CD4-positive, CD25-positive, alpha-beta regulatory T cell (primary cell): ENCODE results near the gene CSNK1G1. TPM values are rescaled to one million over a fixed set of nuclear protein-coding genes. Genes with fewer than 3 reads are reported as not detected.

Source experiments
- ATAC-seq, 2 donors: fragments of 150-1000 bp; cut with Tn5 transposase; one replicate each; pipeline ENCODE4 v1.10.0; 2021; ENCODE audit warnings: low read depth in 2 of 2, moderate number of reproducible peaks in 2 of 2, moderate library complexity in 1 of 2
- DNase-seq, 3 donors: peaks; one replicate each; pipeline versions ENCODE4 v3.0.0 to v3.0.0-alpha.2; 2012 to 2022; ENCODE audit warnings: mixed read lengths in 1 of 3
- H3K27ac ChIP-seq: one replicate; pipeline ENCODE4 v1.7.0; 2013; ENCODE audit warnings: mild to moderate bottlenecking, low read length; ENCODE audit not compliant: insufficient read depth, poor library complexity, severe bottlenecking
- H3K27me3 ChIP-seq: one replicate; pipeline ENCODE4 v1.7.0; 2013; ENCODE audit warnings: low read length; ENCODE audit not compliant: control insufficient read depth, insufficient read depth
- H3K36me3 ChIP-seq: one replicate; pipeline ENCODE4 v1.7.0; 2013; ENCODE audit warnings: mild to moderate bottlenecking, low read length, moderate library complexity; ENCODE audit not compliant: control insufficient read depth, insufficient read depth
- H3K4me1 ChIP-seq: 2 replicates; pipeline ENCODE4 v1.7.0; 2013; ENCODE audit warnings: mild to moderate bottlenecking, low read length; ENCODE audit not compliant: insufficient read depth, control insufficient read depth, poor library complexity, severe bottlenecking
- H3K4me3 ChIP-seq: one replicate; pipeline ENCODE4 v1.7.0; 2013; ENCODE audit warnings: low read depth, mild to moderate bottlenecking, low read length, moderate library complexity
- H3K9me3 ChIP-seq, 2 experiments: 1 replicate in 1 of 2; 2 replicates in 1 of 2; pipeline ENCODE4 v1.7.0; 2013; ENCODE audit warnings: low read length in 2 of 2, mild to moderate bottlenecking in 1 of 2, moderate library complexity in 1 of 2; ENCODE audit not compliant: control insufficient read depth in 2 of 2
- H3K27ac Mint-ChIP-seq, 3 donors: one replicate each; pipeline ENCODE4 v1.8.0; 2020 to 2022; ENCODE audit warnings: mild to moderate bottlenecking in 3 of 3, mixed read lengths in 3 of 3, moderate library complexity in 2 of 3
- H3K27me3 Mint-ChIP-seq: one replicate; pipeline ENCODE4 v1.8.0; 2022; ENCODE audit warnings: mild to moderate bottlenecking, mixed read lengths
- H3K36me3 Mint-ChIP-seq: one replicate; pipeline ENCODE4 v1.8.0; 2020; ENCODE audit warnings: mixed read lengths
- H3K4me1 Mint-ChIP-seq, 4 donors: one replicate each; pipeline ENCODE4 v1.8.0; 2020 to 2022; ENCODE audit warnings: mixed read lengths in 4 of 4, mild to moderate bottlenecking in 1 of 4
- H3K4me3 Mint-ChIP-seq, 4 donors: one replicate each; pipeline ENCODE4 v1.8.0; 2020 to 2022; ENCODE audit warnings: mild to moderate bottlenecking in 4 of 4, mixed read lengths in 4 of 4, moderate library complexity in 3 of 4
- H3K9me3 Mint-ChIP-seq, 7 donors: one replicate each; pipeline ENCODE4 v1.8.0; 2020 to 2022; ENCODE audit warnings: mixed read lengths in 7 of 7, mild to moderate bottlenecking in 3 of 7, moderate library complexity in 2 of 7
- polyA plus RNA-seq, 4 donors: library from polyadenylated mRNA; unstranded; fragments of 300-500 nt; fragmentation: Illumina TruSeq; gene quantifications; one replicate each; pipeline ENCODE4 v1.2.3, GENCODE V29; 2021
- total RNA-seq: library from RNA; stranded (reverse); gene quantifications from one replicate; pipeline ENCODE4 v1.2.3, GENCODE V29; 2022

The CSNK1G1 gene
- total and polyA plus RNA-seq, 5 donors from 2014 or later = 14.4 to 27.6 (median 15.1) TPM

- no peak overlapping the region for H3K4me3 Mint-ChIP-seq
Observed at GRCh38 chr15:64369078-64369607, 13.2 kb upstream of the CSNK1G1 start.

GRCh38 chr15:64361259-64361658 is 5.3 kb upstream of the CSNK1G1 start:
- no peak overlapping the region for H3K4me3 ChIP-seq
- H3K27me3 ChIP-seq = no peaks in the 10 kb centered on the region
- peaks cover 0 to under 1% (median 0%) of the 10 kb centered on the region in 7 donors for H3K9me3 Mint-ChIP-seq
- no peak overlapping the region for H3K27ac ChIP-seq
- DNase-seq (no peak), ATAC-seq (no peak)
- no peaks in the 10 kb centered on the region for H3K27me3 Mint-ChIP-seq
- H3K4me1 Mint-ChIP-seq = peaks cover 0 to 11% (median 4%) of the 10 kb centered on the region in 4 donors
- no peaks in the 10 kb centered on the region for H3K36me3 ChIP-seq
- no peaks in the 10 kb centered on the region for H3K36me3 Mint-ChIP-seq
- no peak overlapping the region for H3K27ac Mint-ChIP-seq
- H3K4me3 Mint-ChIP-seq = no peak overlapping the region
- no peaks in the 10 kb centered on the region for H3K9me3 ChIP-seq
- H3K4me1 ChIP-seq = peaks cover 3% of the 10 kb centered on the region

More at GRCh38 chr15:64369078-64369607, 13.2 kb upstream of the CSNK1G1 start:
- no peak overlapping the region for H3K27ac Mint-ChIP-seq
- no peaks in the 10 kb centered on the region for H3K36me3 Mint-ChIP-seq
- Histone ChIP-seq H3K27me3 (no peaks in the 10 kb centered on the region), H3K9me3 (no peaks in the 10 kb centered on the region), H3K27ac (no peak overlapping the region), H3K36me3 (no peaks in the 10 kb centered on the region), H3K4me3 (no peak overlapping the region), H3K4me1 (no peaks in the 10 kb centered on the region)
- ATAC-seq (no peak), DNase-seq (no peak)
- H3K9me3 Mint-ChIP-seq = no peaks in the 10 kb centered on the region
- peaks cover 0 to 11% (median 2%) of the 10 kb centered on the region in 4 donors for H3K4me1 Mint-ChIP-seq
- no peaks in the 10 kb centered on the region for H3K27me3 Mint-ChIP-seq

- Mint-ChIP-seq H3K36me3 (no peaks in the 10 kb centered on the region), H3K4me3 (peak overlapping the region; percentile 88 to 97 (median 94)), H3K4me1 (peaks cover 8 to 27% (median 15%) of the 10 kb centered on the region in 4 donors), H3K27me3 (no peaks in the 10 kb centered on the region), H3K27ac (peak overlapping the region; percentile 86 to 97 (median 94)), H3K9me3 (peaks cover 0 to 3% (median 0%) of the 10 kb centered on the region in 7 donors)
- Histone ChIP-seq H3K4me3 (peak overlapping the region; percentile 97), H3K27ac (peak overlapping the region; percentile 80), H3K36me3 (no peaks in the 10 kb centered on the region), H3K9me3 (no peaks in the 10 kb centered on the region), H3K4me1 (peaks cover 12% of the 10 kb centered on the region), H3K27me3 (no peaks in the 10 kb centered on the region)
- DNase-seq (no peak), ATAC-seq (no peak)
Observed at GRCh38 chr15:64356710-64357040, 702 bp upstream of the CSNK1G1 start.

GRCh38 chr15:64355348-64355943 is 527 bp downstream of the CSNK1G1 start:
- DNase-seq (peak in 1 of 3 donors; percentile 41), ATAC-seq (peak; percentile 5 to 10)
- H3K27ac Mint-ChIP-seq = peak overlapping the region; percentile 90 to 97 (median 94)
- Histone ChIP-seq H3K4me1 (peaks cover 12% of the 10 kb centered on the region), H3K9me3 (no peaks in the 10 kb centered on the region), H3K4me3 (peak overlapping the region; percentile 97), H3K27ac (peak overlapping the region; percentile 80), H3K27me3 (no peaks in the 10 kb centered on the region), H3K36me3 (no peaks in the 10 kb centered on the region)
- H3K27me3 Mint-ChIP-seq = no peaks in the 10 kb centered on the region
- H3K4me1 Mint-ChIP-seq = peaks cover 8 to 38% (median 19%) of the 10 kb centered on the region in 4 donors
- peak overlapping the region; percentile 88 to 97 (median 94) for H3K4me3 Mint-ChIP-seq
- H3K36me3 Mint-ChIP-seq = no peaks in the 10 kb centered on the region
- H3K9me3 Mint-ChIP-seq = peaks cover 0 to 3% (median 0%) of the 10 kb centered on the region in 7 donors

- H3K27ac ChIP-seq = peak overlapping the region; percentile 80
- Mint-ChIP-seq H3K4me3 (peak overlapping the region; percentile 88 to 97 (median 94)), H3K27ac (peak overlapping the region; percentile 71 to 97 (median 94)), H3K36me3 (no peaks in the 10 kb centered on the region), H3K27me3 (no peaks in the 10 kb centered on the region), H3K9me3 (peaks cover 0 to 3% (median 0%) of the 10 kb centered on the region in 7 donors), H3K4me1 (peaks cover 8 to 39% (median 19%) of the 10 kb centered on the region in 4 donors)
- H3K9me3 ChIP-seq = no peaks in the 10 kb centered on the region
- ATAC-seq = no peak
- H3K36me3 ChIP-seq = no peaks in the 10 kb centered on the region
- peaks cover 12% of the 10 kb centered on the region for H3K4me1 ChIP-seq
- H3K27me3 ChIP-seq = no peaks in the 10 kb centered on the region
- H3K4me3 ChIP-seq = peak overlapping the region; percentile 82
- no peak for DNase-seq
Observed at GRCh38 chr15:64354688-64355344, 1.2 kb downstream of the CSNK1G1 start.

GRCh38 chr15:64351265-64351664 is 4.7 kb downstream of the CSNK1G1 start:
- peak overlapping the region in 1 of 4 donors; percentile 60 for H3K4me3 Mint-ChIP-seq
- DNase-seq (no peak), ATAC-seq (no peak)
- H3K27me3 Mint-ChIP-seq = no peaks in the 10 kb centered on the region
- H3K27me3 ChIP-seq = no peaks in the 10 kb centered on the region
- H3K36me3 ChIP-seq = peaks cover 7% of the 10 kb centered on the region
- no peak overlapping the region for H3K27ac Mint-ChIP-seq
- H3K27ac ChIP-seq = no peak overlapping the region
- peaks cover 9% of the 10 kb centered on the region for H3K4me1 ChIP-seq
- peaks cover 0 to 2% (median 0%) of the 10 kb centered on the region in 7 donors for H3K9me3 Mint-ChIP-seq
- H3K36me3 Mint-ChIP-seq = peaks cover 10% of the 10 kb centered on the region
- H3K9me3 ChIP-seq = no peaks in the 10 kb centered on the region
- H3K4me1 Mint-ChIP-seq = peaks cover 17 to 40% (median 25%) of the 10 kb centered on the region in 4 donors
- H3K4me3 ChIP-seq = no peak overlapping the region

- no peak overlapping the region for H3K4me3 Mint-ChIP-seq
- no peaks in the 10 kb centered on the region for H3K9me3 Mint-ChIP-seq
- ATAC-seq = no peak
- peaks cover 13 to 26% (median 23%) of the 10 kb centered on the region in 4 donors for H3K4me1 Mint-ChIP-seq
- Histone ChIP-seq H3K27me3 (no peaks in the 10 kb centered on the region), H3K36me3 (peaks cover 7% of the 10 kb centered on the region), H3K4me3 (no peak overlapping the region), H3K9me3 (no peaks in the 10 kb centered on the region), H3K4me1 (no peaks in the 10 kb centered on the region), H3K27ac (no peak overlapping the region)
- no peak for DNase-seq
- H3K36me3 Mint-ChIP-seq = peaks cover 14% of the 10 kb centered on the region
- H3K27me3 Mint-ChIP-seq = no peaks in the 10 kb centered on the region
- H3K27ac Mint-ChIP-seq = no peak overlapping the region
Observed at GRCh38 chr15:64349375-64349774, 6.6 kb downstream of the CSNK1G1 start.
